ENCODE measurements around the gene ALG2. TPM values are rescaled to one million over a fixed set of nuclear protein-coding genes. Genes with fewer than 3 reads are reported as not detected.

The ALG2 gene
- total and polyA plus RNA-seq, 2 of the 13 experiments (the other 11 are each of a cell fraction or from before 2014, with no cell fraction given): 46.2 to 49.0 TPM

- no peak for TF ChIP-seq NR3C1 (CRISPR knock-in tag; IDR thresholded peaks at IDR 0.05)
- TF ChIP-seq NFRKB (IDR thresholded peaks at IDR 0.05): no peak
- TF ChIP-seq MAFG (CRISPR knock-in tag; IDR thresholded peaks at IDR 0.05): no peak
- no peak for TF ChIP-seq ARNTL (CRISPR knock-in tag; IDR thresholded peaks at IDR 0.05)
- TF ChIP-seq ZSCAN30 (CRISPR knock-in tag; IDR thresholded peaks at IDR 0.05): no peak
- no peak for TF ChIP-seq ATRX (CRISPR knock-in tag; IDR thresholded peaks at IDR 0.05; ENCODE audit: borderline replicate concordance)
- TF ChIP-seq ELF3 (CRISPR knock-in tag; IDR thresholded peaks at IDR 0.05): 0 out of 2 replicates have a peak, but pooled peaks have one; percentile 33
- peak; percentile 58; the same call in 1 of the 2 replicates for TF ChIP-seq ARID4A (CRISPR knock-in tag; IDR thresholded peaks at IDR 0.05; ENCODE audit: borderline replicate concordance)
- peak; percentile 90 for TF ChIP-seq DPF2 (CRISPR knock-in tag; IDR thresholded peaks at IDR 0.05; ENCODE audit: borderline replicate concordance, low read depth)
- TF ChIP-seq GTF3A (CRISPR knock-in tag; conservative IDR thresholded peaks at IDR 0.05): no peak
- no peak for TF ChIP-seq ZBTB44 (CRISPR knock-in tag; IDR thresholded peaks at IDR 0.05)
- no peak for TF ChIP-seq SRY (CRISPR knock-in tag; IDR thresholded peaks at IDR 0.05)
- TF ChIP-seq ZBTB10 (CRISPR knock-in tag; IDR thresholded peaks at IDR 0.05; ENCODE audit: borderline replicate concordance): no peak
- no peak for TF ChIP-seq NR0B2 (CRISPR knock-in tag; IDR thresholded peaks at IDR 0.05)
- TF ChIP-seq RARG (CRISPR knock-in tag; IDR thresholded peaks at IDR 0.05; ENCODE audit: low read depth): no peak
- peak; percentile 89 for TF ChIP-seq FOXA3 (CRISPR knock-in tag; IDR thresholded peaks at IDR 0.05)
- TF ChIP-seq ZNF143 (CRISPR knock-in tag; IDR thresholded peaks at IDR 0.05): no peak
- TF ChIP-seq MLLT10 (CRISPR knock-in tag; IDR thresholded peaks at IDR 0.05): no peak
- no peak for TF ChIP-seq KLF13 (CRISPR knock-in tag; IDR thresholded peaks at IDR 0.05)
- TF ChIP-seq ZBTB7A (CRISPR knock-in tag; IDR thresholded peaks at IDR 0.05): peak; percentile 84; the same call in 1 of the 2 replicates
These were observed 49.3 kb downstream of the ALG2 start (continued) for GRCh38 chr9:99172124-99173091.

Data from HepG2 (cell line).